Measurements from ENCODE around the gene ADARB2.

DNA sequence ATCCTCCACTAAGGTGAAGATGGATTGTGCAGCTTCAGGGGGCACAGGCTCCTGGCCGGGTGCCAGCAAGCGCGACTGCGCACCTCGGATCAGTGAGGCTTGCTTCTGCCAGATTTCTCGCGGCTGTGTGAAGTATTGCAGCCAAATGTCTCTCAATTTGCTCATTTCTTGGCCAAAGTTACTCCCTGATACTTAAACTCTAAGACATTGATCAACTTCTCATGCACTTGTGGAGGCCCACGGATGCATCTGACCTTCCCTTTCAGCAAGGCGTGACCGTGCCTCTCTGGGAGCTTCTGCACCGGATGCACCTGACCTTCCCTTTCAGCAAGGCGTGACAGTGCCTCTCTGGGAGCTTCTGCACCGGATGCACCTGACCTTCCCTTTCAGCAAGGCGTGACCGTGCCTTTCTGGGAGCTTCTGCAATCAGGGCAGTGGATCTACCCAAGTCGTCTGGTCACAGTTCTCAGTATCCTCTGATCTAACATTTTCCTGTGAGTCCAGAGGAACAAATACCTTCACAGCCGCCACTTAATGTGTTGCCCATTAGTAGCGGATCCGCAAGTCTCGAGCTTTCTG lies 248.3 kb downstream of the ADARB2 start:
- TF ChIP-seq EP300 (IDR thresholded peaks at IDR 0.05) (no peak), CTCF (IDR thresholded peaks at IDR 0.05) (no peak), POLR2A (IDR thresholded peaks at IDR 0.05) (no peak)

Measured in suprapubic skin (tissue), 3 donors.